Neural progenitor cell (in vitro differentiated cells): ENCODE data around the gene IRS1.

Source experiments
- EZH2phosphoT487 ChIP-seq: fragments of 200-600 bp; sonication (generic); IDR thresholded peaks from 2 replicates; pipeline ENCODE4 v1.6.1; 2017; ENCODE audit warnings: antibody characterized with exemption
- TF ChIP-seq, protein P1 (sequence below): fragments of 200-600 bp; sonication (generic); IDR thresholded peaks from 2 replicates; pipeline ENCODE4 v1.5.1; 2017; ENCODE audit warnings: antibody characterized with exemption, mild to moderate bottlenecking

GRCh38 chr2:226799211-226799975 lies at the start of gene IRS1:
- TF ChIP-seq EZH2phosphoT487: no peak
- TF ChIP-seq, protein P1, sequence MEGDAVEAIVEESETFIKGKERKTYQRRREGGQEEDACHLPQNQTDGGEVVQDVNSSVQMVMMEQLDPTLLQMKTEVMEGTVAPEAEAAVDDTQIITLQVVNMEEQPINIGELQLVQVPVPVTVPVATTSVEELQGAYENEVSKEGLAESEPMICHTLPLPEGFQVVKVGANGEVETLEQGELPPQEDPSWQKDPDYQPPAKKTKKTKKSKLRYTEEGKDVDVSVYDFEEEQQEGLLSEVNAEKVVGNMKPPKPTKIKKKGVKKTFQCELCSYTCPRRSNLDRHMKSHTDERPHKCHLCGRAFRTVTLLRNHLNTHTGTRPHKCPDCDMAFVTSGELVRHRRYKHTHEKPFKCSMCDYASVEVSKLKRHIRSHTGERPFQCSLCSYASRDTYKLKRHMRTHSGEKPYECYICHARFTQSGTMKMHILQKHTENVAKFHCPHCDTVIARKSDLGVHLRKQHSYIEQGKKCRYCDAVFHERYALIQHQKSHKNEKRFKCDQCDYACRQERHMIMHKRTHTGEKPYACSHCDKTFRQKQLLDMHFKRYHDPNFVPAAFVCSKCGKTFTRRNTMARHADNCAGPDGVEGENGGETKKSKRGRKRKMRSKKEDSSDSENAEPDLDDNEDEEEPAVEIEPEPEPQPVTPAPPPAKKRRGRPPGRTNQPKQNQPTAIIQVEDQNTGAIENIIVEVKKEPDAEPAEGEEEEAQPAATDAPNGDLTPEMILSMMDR: no peak
